B cell (primary cell): ENCODE measurements around the gene MMP23B. TPM values are rescaled to one million over a fixed set of nuclear protein-coding genes. Genes with fewer than 3 reads are reported as not detected.
A peak's percentile ranks its signal among the peaks of the same experiment; 100 is the strongest.

ENCODE experiments used
- ATAC-seq: fragments of 200-7000 bp; cut with Tn5 transposase; one replicate; pipeline ENCODE4 v1.10.0; 2021; ENCODE audit warnings: low read depth, mild to moderate bottlenecking, moderate number of reproducible peaks, moderate library complexity
- CTCF ChIA-PET: fragments of 350-600 bp; sonication (Branson Sonifier 250); formaldehyde crosslinking; loops from one replicate; lab custom pipeline; 2021; ENCODE audit warnings: antibody characterized with exemption, inconsistent platforms; lab: Charles Lee
- POLR2A ChIA-PET: fragments of 350-600 bp; sonication (Branson Sonifier 250); formaldehyde crosslinking; loops from one replicate; lab custom pipeline; 2021; ENCODE audit warnings: antibody characterized with exemption; lab: Charles Lee
- DNase-seq: peaks from one replicate; pipeline ENCODE4 v3.0.0; 2013
- H2AFZ ChIP-seq: 2 replicates; pipeline ENCODE4 v1.6.1; 2012; ENCODE audit warnings: mild to moderate bottlenecking, low read depth, low read length; ENCODE audit not compliant: insufficient read depth, poor library complexity, severe bottlenecking
- H3K27ac ChIP-seq, 2 donors: 1 replicate in 1 of 2; 2 replicates in 1 of 2; pipeline ENCODE4 v1.5.1; 2012 to 2013; ENCODE audit warnings: low read length in 2 of 2, mild to moderate bottlenecking in 2 of 2, moderate library complexity in 1 of 2
- H3K27me3 ChIP-seq, 4 experiments: fragments of 200-600 bp in 1 of 4; sonication (generic) in 1 of 4; replicated peaks in 1 of 4; 1 replicate in 2 of 4; 2 replicates in 2 of 4; pipeline versions ENCODE4 v1.6.1 to v1.7.0; 2013 to 2016; ENCODE audit warnings: low read length in 3 of 4, mild to moderate bottlenecking in 2 of 4, mixed read lengths in 1 of 4, moderate library complexity in 1 of 4; ENCODE audit not compliant: insufficient read depth in 4 of 4, control insufficient read depth in 3 of 4; ENCODE audit errors: control extremely low read depth in 1 of 4
- H3K36me3 ChIP-seq, 2 experiments: replicated peaks in 1 of 2; 1 replicate in 1 of 2; 2 replicates in 1 of 2; pipeline versions ENCODE4 v1.6.1 to v1.7.1; 2013; ENCODE audit warnings: low read length in 1 of 2; ENCODE audit not compliant: insufficient read depth in 2 of 2, control insufficient read depth in 1 of 2; ENCODE audit errors: control extremely low read depth in 1 of 2, extremely low read depth in 1 of 2
- H3K4me1 ChIP-seq, 2 donors: fragments of 200-600 bp in 1 of 2; sonication (generic) in 1 of 2; 1 replicate in 1 of 2; 2 replicates in 1 of 2; pipeline versions ENCODE4 v1.5.1 to v1.6.1; 2013 to 2017; ENCODE audit warnings: low read length in 2 of 2; ENCODE audit not compliant: control insufficient read depth in 2 of 2, insufficient read depth in 2 of 2
- H3K4me2 ChIP-seq: replicated peaks from 2 replicates; pipeline ENCODE3; 2012; ENCODE audit warnings: mild to moderate bottlenecking, low read depth, low read length; ENCODE audit not compliant: poor library complexity, severe bottlenecking
- H3K4me3 ChIP-seq, 5 experiments: fragments of 200-600 bp in 1 of 5; sonication (generic) in 1 of 5; 1 replicate in 3 of 5; 2 replicates in 2 of 5; pipeline versions ENCODE4 v1.5.1 to v1.7.0; 2011 to 2016; ENCODE audit warnings: low read length in 4 of 5, mild to moderate bottlenecking in 4 of 5, low read depth in 2 of 5, control low read depth in 1 of 5, moderate library complexity in 1 of 5; ENCODE audit not compliant: insufficient read depth in 1 of 5; ENCODE audit errors: control extremely low read depth in 1 of 5, extremely low read depth in 1 of 5
- H3K79me2 ChIP-seq: fragments of 200-600 bp; sonication (generic); one replicate; pipeline ENCODE4 v1.6.0; 2016; ENCODE audit warnings: low read length; ENCODE audit not compliant: control insufficient read depth, insufficient read depth
- H3K9ac ChIP-seq: fragments of 200-600 bp; sonication (generic); 2 replicates; pipeline ENCODE4 v1.6.1; 2017; ENCODE audit warnings: mild to moderate bottlenecking, low read length, moderate library complexity
- H3K9me3 ChIP-seq, 3 donors: one replicate each; pipeline versions ENCODE4 v1.6.1 to v1.7.1; 2013; ENCODE audit warnings: low read length in 2 of 3; ENCODE audit not compliant: control insufficient read depth in 2 of 3, insufficient read depth in 1 of 3; ENCODE audit errors: control extremely low read depth in 1 of 3
- H4K20me1 ChIP-seq: 2 replicates; pipeline ENCODE4 v1.6.0; 2012; ENCODE audit warnings: mild to moderate bottlenecking, low read length; ENCODE audit not compliant: insufficient read depth, control insufficient read depth, poor library complexity, severe bottlenecking
- H3K27ac Mint-ChIP-seq: one replicate; pipeline ENCODE4 v1.8.0; 2021; ENCODE audit warnings: mixed read lengths
- H3K27me3 Mint-ChIP-seq: one replicate; pipeline ENCODE4 v1.8.0; 2021; ENCODE audit warnings: mixed read lengths
- H3K4me1 Mint-ChIP-seq: one replicate; pipeline ENCODE4 v1.8.0; 2021; ENCODE audit warnings: mixed read lengths
- H3K4me3 Mint-ChIP-seq: one replicate; pipeline ENCODE4 v1.8.0; 2021; ENCODE audit warnings: mixed read lengths
- H3K9me3 Mint-ChIP-seq: one replicate; pipeline ENCODE4 v1.8.0; 2022; ENCODE audit warnings: mixed read lengths; ENCODE audit not compliant: insufficient read depth
- CTCF ChIP-seq: fragments of 200-600 bp; IDR thresholded peaks from one replicate; pipeline ENCODE4 v1.8.0; 2022; ENCODE audit warnings: antibody characterized with exemption, mild to moderate bottlenecking
- EZH2 ChIP-seq: IDR thresholded peaks from 2 replicates; pipeline ENCODE4 v1.6.1; 2012; ENCODE audit warnings: borderline replicate concordance, low read depth, mild to moderate bottlenecking, moderate library complexity, low read length; ENCODE audit not compliant: insufficient read depth, poor library complexity, severe bottlenecking
- WGBS: methylation state at CpG from one replicate; pipeline ENCODE4 v1.1.5; 2013; ENCODE audit warnings: missing lambda C conversion rate; ENCODE audit not compliant: insufficient coverage; 5-methylcytosine and 5-hydroxymethylcytosine counted together
- intact Hi-C: fragments of 100-400 bp; cut with micrococcal nuclease; formaldehyde crosslinking; loops from one replicate; pipeline ENCODE4 v1.10.0; 2022
- polyA plus RNA-seq: library from polyadenylated mRNA; depleted of rRNA; stranded (reverse); fragments of >200 nt; gene quantifications from 2 replicates; pipeline ENCODE4 v1.2.3, GENCODE V29; 2012
- total RNA-seq, 2 donors: library from RNA; stranded (reverse); fragments of 120-200 nt in 1 of 2; gene quantifications; 1 replicate in 1 of 2; 2 replicates in 1 of 2; pipeline versions ENCODE4 v1.2.3 to v1.2.4, GENCODE V29; 2013 to 2022

MMP23B gene
- total and polyA plus RNA-seq, 2 donors (not counting 1 experiment from before 2014, with no cell fraction given): 1.0 to 1.7 TPM

GRCh38 chr1:1599935-1600860, 31.8 kb upstream of the MMP23B start, which contains the start of gene FNDC10:
TSS of gene FNDC10 (minus strand) at chr1:1600135. CDS start at chr1:1600015, 120 bp downstream.
- H3K27ac ChIP-seq: no peak within 1 kb of the TSS
- Mint-ChIP-seq H3K4me1 (peaks cover 28% of the 10 kb centered on the region), H3K27me3 (peaks cover 11% of the 10 kb centered on the region), H3K9me3 (no peaks in the 10 kb centered on the region), H3K4me3 (peak within 1 kb of the TSS; percentile 84), H3K27ac (peak within 1 kb of the TSS; percentile 59)
- intact Hi-C loops: no loop called here
- peak within 1 kb of the TSS; percentile 56 for H2AFZ ChIP-seq
- H3K4me2 ChIP-seq: peak within 1 kb of the TSS; percentile 81
- H3K27me3 ChIP-seq: peaks cover 0 to 32% (median 7%) of the 10 kb centered on the region in 4 experiments
- no peaks in the 10 kb centered on the region for H4K20me1 ChIP-seq
- peaks cover 18 to 35% of the 10 kb centered on the region in 2 donors for H3K4me1 ChIP-seq
- CTCF ChIA-PET: no interaction called here
- ATAC-seq: peak; percentile 53
- no peak for TF ChIP-seq CTCF
- TF ChIP-seq EZH2: no peak
- 8% methylated on average over 91 of the region's 125 CpGs for WGBS
- peak within 1 kb of the TSS in 3 of 5 experiments; percentile 32 to 46 (median 34) for H3K4me3 ChIP-seq
- H3K79me2 ChIP-seq: no peaks in the 10 kb centered on the region
- DNase-seq: peak; percentile 37
- no peaks in the 10 kb centered on the region for H3K36me3 ChIP-seq
- POLR2A ChIA-PET: no interaction called here
- peak within 1 kb of the TSS; percentile 26 for H3K9ac ChIP-seq
- peaks cover 0 to 5% (median 0%) of the 10 kb centered on the region in 3 donors for H3K9me3 ChIP-seq
